Measurements from ENCODE around the gene MAGEA2.
"Not testable (repeated sequence)": the region's sequence is repeated elsewhere in the genome, so short reads cannot be mapped to it uniquely, and the experiment has no call there.

GRCh38 chrX:152766562-152766961, 12.9 kb upstream of the MAGEA2 start:
- TF ChIP-seq ZNF274 (IDR thresholded peaks at IDR 0.05; ENCODE audit: low read depth, low read length); YY1 (IDR thresholded peaks at IDR 0.05; ENCODE audit: insufficient read depth, insufficient read length): not testable (repeated sequence)
